Measurements from ENCODE around the gene SMURF1.

Gene SMURF1

DNA sequence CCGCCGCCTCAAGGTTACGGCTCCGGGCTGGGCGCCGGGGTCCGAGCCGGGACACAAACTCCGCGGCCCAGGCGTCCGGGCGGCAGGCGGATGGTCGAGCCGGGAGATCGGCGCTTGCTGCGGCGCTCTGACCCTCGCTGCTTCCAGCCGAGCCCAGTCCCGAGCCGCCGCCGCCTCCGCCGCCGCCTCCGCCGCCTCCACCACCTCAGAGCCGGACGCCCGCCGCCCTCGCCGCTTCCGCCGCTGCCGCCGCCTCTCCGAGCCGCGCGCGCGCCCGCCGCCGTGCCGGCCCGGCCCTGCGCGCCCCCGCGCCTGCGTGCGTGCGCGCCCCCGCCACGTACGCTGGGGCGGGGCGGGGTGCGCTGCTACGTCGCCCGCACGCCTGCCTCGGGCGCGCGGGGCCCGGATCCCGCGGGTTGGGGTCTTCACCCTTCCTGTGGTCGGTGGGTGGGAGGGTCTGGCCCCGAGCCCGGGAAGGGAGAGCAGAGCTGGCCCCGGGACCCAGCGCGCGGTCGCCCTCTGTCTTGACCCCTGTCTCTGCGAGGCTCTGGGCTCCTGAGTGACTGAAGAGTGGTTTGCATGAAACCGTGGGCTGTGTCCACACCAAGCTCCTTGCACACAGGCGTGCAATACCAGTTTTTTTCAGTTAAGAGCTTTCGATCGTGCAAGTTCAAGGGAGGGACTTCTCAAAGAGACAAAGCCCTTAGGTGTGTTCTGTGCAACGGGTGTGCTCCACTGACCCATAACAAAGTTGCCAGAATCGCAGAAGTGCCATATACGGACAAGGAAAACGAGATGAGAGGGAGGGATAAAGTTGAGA, at the start of gene SMURF1:
Gene SMURF1 (minus strand): TSS at position 256 of the 820 bp plus-strand sequence. CDS start 328 bp downstream, outside the sequence.
- DNase-seq = peak; percentile 53

DNA sequence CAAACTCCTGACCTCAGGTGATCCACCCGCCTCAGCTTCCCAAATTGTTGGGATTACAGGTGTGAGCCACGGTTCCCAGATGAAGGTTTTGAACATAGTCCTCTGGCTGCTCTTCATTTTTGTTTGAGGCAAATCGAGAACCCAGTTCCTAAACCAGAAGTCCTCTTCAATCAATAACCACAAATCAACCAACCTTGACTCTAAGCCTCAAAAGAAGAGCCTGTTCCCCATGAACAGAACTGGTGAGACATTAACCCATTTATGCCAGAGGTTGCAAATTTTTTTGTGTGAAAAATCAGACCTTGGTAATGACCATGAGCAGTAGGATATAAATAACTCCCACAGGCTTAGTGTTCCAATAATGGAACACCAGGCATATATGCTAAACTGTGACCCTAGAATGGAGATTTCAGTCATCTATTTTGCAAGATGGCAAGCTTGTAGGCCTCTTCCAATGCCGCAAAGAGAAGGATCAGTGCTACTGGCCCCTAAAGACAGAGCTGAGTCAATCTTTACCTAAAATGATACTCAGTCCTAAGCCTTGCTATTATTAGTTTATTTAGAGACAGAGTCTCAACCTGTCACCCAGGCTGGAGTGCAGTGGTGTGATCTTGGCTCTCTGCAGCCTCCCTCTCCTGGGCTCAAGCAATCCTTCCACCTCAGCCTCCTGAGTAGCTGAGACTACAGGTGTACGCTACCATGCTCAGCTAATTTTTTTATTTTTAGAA, 48.1 kb upstream of the SMURF1 start:
- DNase-seq = no peak

DNA sequence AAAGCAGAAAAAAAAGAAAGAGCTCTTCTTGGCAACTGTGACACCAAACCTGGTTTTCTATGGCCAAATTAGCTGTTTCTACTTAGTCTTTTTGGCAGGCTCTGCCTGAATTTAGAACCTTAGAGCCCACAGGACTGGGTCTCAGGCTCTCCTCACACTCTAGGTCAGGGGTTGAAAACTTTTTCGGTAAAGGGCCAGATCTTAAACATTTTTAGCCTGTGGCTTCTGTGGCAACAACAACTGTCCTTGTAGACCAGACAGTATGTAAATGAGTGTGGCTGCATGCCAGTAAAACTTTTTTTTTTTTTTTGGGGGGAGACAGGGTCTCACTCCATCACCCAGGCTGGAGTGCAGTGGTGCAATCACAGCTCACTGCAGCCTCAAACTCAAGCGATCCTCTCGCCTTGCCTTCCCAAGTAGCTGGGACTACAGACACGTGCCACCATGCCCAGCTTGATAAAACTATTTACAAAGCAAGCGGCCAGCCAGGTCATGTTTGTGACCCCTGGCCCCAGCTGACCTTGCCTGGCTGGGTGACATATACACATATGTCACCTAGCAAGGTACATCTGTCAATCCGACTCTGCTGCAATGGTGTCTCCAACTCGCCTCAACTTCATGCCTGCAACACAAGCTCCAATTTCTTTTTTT, 46.6 kb upstream of the SMURF1 start:
- no peak for DNase-seq

DNA sequence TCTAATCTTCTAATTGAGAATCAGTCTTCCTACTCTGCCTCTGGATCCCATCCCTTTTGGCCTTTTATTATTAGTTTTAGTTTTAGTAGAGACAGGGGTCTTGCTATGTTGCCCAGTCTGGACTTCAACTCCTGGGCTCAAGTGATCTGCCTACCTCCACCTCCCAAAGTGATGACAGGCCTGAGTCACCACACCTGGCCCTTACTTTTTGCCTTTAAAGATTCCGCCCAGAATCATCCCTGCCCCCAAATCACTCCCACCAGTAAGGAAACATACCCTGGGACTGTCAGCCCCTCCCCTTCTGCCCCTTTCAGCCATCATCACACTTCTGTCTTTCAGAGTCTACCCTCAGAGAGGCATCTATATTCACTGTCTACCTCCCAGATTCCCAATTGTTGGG, 45.3 kb upstream of the SMURF1 start:
- no peak for DNase-seq

DNA sequence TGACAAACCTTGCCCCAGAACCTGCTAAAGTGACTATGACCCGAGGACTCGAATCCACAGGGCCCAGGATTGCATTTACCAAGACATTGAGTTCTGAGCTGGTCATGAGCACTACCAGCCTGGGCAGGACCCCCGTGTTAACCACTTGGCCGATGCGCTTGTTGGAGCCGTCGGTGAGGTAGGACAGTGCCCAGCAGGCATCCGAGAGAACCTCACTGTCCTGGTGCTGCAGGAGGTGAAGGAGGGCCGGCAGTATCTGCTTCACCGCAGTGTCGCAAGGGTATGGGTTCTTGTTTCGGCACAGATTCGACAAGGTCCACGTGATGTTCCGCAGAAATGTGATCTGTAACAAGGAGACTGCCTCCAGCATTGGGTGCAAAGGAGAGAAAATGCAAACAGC, 44.3 kb upstream of the SMURF1 start:
- DNase-seq = no peak

DNA sequence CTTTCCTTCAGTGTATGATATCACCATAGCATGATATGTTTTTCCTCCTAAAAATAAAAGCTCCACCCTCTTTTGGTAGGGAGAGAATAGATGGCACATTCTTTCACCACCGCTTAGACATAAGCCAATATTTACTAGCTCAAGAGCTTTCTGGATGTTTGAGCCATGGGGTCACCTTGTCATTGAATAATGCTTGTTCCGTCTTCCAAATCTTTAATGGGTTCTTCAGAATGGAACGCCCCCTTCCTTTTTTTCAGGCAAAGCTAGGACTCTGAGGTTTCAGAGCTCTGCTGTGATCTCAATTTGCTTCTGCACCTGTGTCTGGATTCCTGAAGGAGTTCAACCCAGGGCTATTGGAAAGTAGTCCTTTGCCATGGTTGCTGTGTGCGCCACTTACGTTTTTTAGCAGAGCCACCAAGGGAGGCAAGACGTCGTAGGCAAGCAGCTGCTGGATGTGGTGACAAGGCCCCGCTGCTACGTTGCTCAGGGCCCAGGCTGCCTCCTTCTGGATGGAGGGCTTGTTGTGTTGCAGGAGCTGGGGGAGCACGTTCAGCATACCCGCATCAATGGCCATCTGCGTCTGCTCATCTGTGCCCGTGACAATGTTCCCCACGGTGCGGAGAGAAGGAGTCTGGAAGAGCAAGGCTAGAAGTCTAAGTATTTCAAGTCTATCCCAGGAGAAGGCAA, 40.8 kb upstream of the SMURF1 start:
- no peak for DNase-seq

DNA sequence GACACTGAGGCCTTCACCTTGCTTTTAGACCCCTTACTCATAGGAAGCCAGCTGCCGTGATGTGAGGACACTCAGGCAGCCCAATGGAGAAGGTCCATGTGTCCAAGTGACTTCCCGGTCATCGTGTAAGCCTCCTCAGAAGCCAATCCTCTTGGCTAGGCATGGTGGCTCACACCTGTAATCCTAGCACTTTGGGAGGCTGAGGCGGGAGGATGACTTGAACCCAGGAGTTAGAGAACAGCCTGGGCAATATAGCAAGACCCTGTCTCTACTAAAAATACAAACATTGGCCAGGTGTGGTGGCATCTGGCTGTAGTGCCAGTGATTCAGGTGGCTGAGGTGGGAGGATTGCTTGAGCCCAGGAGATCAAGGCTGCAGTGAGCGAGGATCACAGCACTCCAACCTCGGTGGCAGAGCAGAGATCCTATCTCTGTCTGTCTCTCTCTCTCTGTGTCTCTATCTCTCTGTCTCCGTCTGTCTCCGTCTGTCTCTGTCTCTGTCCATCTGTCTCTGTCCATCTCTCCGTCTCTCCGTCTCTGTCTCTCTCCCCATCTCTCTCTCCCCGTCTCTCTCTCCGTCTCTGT, 36.3 kb upstream of the SMURF1 start:
- DNase-seq = no peak

DNA sequence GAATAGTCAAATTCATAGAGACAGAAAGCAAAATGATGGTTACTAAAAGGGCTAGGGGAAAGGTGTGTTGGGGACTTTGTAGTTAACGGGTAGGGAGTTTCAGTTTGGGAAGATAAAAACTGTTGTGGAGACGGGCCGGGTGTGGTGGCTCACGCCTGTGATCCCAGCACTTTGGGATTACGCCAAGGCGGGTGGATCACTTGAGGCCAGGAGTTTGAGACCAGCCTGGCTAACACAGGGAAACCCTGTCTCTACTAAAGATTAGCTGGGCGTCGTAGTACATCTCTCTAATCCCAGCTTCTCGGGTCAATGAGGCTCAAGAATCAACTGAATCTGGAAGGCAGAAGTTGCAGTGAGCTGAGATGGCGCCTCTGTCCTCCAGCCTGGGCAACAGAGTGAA, 33.3 kb upstream of the SMURF1 start:
- no peak for DNase-seq

DNA sequence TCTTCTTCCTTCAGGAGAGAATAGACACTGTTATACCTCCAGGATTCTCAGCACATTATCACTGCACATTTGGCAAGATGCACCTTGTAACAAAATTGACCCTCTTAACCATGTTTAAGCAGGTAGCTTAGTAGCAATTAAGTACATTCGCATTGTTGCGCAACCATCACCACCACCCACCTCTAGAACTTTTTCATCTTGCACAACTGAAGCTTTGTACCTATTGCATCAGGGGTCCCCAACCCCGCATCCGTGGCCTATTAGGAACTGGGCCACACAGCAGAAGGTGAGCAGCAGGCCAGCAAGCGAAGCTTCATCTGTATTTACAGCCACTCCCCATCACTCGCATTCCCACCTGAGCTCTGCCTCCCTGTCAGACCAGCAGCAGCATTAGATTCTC, 29.9 kb upstream of the SMURF1 start:
- DNase-seq = no peak

DNA sequence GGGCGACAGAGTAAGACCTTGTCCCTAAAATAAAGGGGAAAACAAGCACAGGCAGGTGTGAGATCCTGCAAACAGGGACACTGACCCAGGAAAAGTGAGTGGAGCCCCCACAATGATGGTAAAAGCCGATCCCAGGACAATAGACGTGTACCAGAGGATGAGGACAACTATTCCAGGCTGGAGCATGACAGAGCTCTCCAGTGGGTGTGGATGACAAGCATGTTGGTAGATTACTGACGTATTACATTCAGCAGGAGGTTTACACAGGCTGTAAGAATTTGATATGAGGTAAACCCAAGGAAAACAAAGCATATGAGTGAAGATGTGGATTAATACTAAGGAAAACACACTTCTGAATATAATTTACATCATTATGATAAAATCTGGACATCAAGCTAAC, 27.8 kb upstream of the SMURF1 start:
- no peak for DNase-seq

DNA sequence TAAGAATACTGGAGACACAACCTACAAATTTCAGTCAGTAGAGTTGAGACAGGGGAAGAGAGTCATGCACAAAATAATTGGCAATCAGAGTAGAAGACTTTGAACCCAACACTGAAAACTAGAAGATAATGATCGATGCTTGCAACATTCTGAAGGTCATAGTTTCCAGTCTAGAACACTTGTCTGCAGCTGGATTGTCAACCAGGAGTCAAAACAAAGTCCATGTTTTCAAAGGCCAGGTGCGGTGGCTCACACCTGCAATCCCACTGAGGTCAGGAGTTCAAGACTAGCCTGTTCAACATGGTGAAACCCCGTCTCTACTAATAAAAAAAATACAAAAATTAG, 26.8 kb upstream of the SMURF1 start:
- DNase-seq = no peak

DNA sequence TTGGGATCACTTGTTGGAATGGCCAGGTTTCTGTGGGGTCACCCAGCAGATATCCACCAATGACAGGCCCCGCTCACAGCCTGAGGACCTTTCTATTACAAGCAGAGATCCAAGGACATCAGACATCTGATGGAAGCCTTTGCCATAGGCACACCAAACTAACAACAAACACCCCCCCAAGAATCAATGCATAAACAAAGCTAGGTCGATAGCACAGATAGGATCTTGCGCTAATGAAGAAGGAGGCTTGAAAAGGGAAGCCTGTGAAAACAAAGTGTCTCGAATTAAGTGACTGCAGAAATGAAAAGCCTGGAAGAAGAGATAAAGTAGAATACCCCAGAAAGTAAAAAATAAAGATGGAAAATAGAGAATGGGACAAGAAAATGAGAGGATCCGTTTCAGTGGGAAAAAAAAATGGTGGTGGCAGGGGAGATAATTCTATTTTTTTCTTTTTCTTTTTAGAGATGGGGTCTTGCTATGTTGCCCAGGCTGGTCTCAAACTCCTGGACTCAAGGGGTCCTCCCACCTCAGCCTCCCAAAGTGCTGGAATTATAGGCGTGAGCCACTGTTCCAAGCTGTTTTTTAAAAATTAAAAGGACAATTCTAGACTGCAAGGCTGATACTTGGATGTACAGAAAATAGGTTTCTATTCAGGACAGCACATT, 26.3 kb upstream of the SMURF1 start:
- no peak for DNase-seq

DNA sequence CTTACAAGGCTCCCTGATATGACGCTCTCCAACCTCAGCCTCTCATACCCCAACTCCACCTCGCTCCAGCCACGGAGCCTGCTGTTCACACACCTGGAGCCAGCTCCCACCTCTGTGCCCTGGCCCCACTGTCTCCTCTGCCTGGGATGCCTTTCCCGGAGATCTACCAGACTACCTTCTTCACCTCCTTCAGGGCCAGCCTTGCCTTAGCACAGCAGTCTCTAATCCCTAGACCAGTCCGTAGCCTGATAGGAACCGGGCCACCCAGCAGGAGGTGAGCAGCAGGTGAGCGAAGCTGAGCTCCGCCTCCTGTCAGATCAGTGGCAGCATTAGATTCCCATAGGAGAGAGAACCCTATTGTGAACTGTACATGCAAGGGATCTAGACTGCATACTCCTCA, 23.2 kb upstream of the SMURF1 start:
- no peak for DNase-seq

DNA sequence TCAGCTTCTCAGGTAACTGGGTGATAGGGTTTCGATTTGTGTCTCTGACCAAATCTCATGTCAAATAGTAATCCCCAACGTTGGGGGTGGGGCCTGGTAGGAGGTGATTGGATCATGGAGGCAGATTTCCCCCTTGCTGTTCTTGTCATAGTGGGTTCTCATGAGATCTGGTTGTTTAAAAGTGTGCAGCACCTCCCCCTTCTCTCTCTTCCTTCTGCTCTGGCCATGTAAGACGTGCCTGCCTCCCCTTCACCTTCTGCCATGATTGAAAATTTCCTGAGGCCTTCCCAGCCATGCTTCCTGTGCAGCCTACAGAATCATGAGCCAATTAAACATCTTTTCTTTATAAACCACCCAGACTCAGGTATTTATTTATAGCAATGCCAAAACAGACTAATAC, 21.9 kb upstream of the SMURF1 start:
- DNase-seq = no peak

DNA sequence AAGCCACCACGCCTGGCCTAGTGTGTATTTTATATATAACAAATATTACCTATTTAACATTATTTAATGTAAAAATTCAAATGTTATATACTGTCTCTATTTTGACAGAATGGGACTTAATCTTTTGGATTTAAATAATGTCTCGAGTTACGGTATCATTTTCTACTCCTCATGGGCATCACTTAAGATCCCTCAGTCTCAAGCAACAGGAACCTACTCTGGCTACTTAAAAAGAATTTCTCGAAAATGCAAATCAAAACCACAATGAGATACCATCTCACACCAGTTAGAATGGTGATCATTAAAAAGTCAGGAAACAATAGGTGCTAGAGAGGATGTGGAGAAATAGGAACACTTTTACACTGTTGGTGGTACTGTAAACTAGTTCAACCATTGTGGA, 19.8 kb upstream of the SMURF1 start:
- DNase-seq = peak; percentile 22

DNA sequence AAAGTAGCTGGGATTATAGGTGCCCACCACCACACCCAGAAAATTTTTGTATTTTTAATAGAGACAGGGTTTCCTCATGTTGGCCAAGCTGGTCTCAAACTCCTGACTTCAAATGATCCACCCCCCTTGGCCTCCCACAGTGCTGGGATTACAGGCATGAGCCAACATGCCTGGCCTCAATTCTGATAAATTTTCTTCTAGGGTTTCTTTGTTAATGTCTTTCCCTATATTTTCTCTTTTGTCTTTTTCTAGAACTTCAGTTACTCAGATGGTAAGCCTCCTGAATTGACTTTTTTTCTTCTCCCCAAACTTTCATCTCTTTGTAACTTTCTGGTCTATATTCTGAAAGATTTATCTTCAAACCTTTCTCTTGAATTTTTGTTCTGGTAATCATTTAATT, 12.7 kb upstream of the SMURF1 start:
- no peak for DNase-seq

DNA sequence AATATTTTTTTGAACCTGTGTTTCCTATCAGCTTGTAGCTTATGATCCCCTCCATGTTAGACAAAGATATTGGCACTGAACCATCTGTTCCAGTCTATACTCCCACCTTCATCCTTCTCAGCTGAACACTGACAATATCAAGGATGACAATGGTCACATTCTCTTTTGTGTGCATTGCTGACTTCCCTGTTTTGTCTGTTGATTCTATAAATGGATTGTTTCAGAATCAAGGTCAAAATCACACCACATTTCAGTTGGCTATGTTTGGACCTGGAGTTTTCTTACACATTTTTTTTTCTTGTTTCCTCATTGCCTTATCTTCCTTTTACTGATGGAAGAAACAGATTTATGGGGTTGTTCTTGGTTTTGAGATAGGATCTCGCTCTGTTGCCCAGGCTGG, 11.3 kb upstream of the SMURF1 start:
- DNase-seq = no peak

DNA sequence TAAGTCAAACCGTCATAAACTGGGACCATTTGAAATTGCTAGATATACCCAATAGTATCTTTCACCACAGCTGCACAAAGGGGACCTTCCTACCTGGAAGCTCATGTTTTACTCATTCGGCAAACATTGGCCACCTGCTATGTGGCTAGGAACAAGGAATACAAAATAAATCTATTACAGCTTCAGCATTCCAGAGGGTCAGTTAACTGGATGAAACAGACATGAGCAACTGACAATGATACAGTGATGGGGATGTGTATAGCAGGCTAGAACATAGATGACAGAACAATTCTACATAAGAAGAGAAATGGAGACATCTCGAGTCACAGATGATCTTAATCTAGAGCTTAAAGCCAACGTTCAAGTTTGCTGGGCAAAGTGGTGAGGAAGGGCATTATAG, 3.1 kb upstream of the SMURF1 start:
- DNase-seq = no peak

DNA sequence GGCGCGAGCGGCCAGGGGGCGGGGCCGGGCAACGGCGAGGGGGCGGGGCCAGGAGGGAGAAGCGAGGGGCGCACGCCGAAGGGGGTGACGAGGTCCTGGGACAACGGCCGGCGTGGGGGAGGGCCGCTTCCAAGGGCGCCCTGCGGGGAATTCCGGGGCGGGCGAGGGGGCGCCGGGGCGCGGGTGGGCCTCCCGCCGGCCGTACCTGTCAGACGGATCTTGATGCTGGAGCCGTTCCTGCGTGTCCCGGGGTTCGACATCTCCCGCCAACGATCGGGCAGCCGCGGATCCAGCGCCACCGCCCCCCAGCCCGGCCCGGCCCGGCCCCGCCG, 421 bp downstream of the SMURF1 start:
- no peak for DNase-seq

DNA sequence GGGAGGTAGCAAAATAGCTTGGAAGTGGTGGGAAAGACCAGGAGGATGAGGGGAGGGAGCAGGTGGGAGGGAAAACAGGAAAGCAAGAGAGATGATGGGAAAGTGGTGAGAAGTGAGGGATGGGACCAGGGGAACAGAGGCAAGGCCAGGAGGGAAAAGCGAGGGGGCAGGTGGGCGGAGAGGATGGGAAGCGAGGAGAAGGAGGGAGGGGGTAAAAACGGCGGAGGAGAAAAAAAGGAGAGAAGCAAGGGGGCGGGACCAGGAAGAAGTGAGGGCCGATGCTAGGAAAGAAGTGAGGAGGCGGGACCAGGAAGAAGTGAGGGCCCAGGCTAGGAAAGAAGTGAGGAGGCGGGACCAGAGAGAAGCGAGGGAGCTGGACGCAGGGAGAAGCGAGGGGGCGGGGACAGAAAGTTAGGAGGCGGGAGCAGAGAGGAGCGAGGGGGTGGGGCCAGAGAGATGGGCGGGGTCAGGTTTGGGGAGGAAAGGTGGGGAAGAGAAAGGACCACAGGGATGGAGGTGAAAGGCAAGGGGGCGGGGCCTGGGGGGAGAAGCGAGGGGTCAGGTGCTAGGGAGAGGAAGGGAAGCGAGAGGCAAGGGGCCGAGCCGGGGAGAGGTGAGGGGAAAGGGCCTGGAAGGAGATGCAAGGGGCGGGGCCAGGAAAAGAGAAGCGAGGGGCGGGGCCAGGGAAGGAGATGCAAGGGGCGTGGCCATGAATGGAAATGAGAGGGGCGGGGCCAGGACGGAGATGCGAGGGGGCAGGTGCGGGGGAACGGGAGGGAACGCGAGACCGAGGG, 984 bp downstream of the SMURF1 start:
- peak; percentile 82 for DNase-seq

DNA sequence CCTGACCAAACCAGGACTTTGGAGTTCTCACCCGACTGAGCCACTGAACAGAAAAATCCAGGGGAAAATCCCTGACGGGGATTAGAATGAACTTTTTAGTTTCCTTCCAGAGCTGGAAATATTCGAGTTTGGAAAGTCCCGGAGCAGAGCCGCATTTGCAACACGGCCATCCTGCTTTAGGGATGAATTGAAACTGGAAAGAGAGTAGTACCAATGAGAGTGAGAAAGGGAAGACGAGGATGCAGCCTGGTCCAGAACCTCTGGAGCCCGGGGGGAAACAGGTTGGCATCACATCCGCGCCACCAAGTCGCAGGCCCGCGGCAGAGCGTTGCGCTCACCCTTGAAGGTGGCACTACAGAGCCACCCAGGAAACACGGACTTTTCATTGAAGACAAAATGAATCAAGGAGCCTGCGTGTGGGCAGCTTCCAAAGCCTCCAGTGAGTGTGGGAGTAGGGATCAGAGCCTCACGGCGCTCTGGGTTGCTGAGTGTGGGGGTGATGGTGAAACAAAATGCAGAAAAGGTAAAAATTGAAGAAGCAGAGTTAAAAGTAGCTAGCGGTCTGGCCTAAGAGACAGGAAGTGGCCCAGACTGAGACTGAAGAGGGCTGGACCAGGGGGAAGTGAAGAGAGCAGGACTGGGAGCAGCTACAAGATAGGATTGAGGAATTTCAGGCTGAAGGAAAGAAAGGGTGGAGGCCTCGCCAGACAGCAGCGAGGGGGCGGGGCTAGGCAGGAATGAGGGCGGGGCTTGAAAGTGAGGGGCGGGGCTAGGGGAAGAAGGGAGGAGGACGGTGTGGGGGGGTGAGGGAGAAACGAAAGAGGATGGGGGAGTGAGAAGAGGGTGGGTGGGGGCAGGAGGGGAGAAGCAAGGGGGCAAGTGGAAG, 1.8 kb downstream of the SMURF1 start:
- DNase-seq = no peak
